H1 (cell line): Measurements from ENCODE around the gene ELFN2. TPM values are rescaled to one million over a fixed set of nuclear protein-coding genes. Genes with fewer than 3 reads are reported as not detected.

Source experiments
- ATF3 ChIP-seq: IDR thresholded peaks from 2 replicates; pipeline ENCODE4 v1.6.1; 2011; ENCODE audit warnings: low read depth, mild to moderate bottlenecking, low read length; ENCODE audit not compliant: insufficient read depth
- CHD7 ChIP-seq: fragments of 300-600 bp; sonication (generic); IDR thresholded peaks from 2 replicates; pipeline ENCODE4 v1.7.1; 2012; ENCODE audit warnings: low read length, moderate library complexity, mild to moderate bottlenecking, inconsistent platforms; ENCODE audit not compliant: insufficient replicate concordance
- RNF2 ChIP-seq: fragments of 200-900, 300-1000 bp; sonication (generic); IDR thresholded peaks from 2 replicates; pipeline ENCODE4 v1.7.1; 2016; ENCODE audit warnings: borderline replicate concordance, low read depth, mild to moderate bottlenecking, antibody characterized with exemption, low read length; ENCODE audit not compliant: poor library complexity, severe bottlenecking; ENCODE audit errors: missing control alignments
- SUZ12 ChIP-seq: fragments of 200-600 bp; sonication (generic); IDR thresholded peaks from 2 replicates; pipeline ENCODE4 v1.6.1; 2012; ENCODE audit warnings: mild to moderate bottlenecking, inconsistent platforms, low read length, moderate library complexity, mixed read lengths
- polyA plus RNA-seq, 7 experiments: library from polyadenylated mRNA; depleted of rRNA in 3 of 7; stranded (reverse) in 5 of 7; unstranded in 2 of 7; fragments of >200 nt in 5 of 7; fragments of 200-250 nt in 2 of 7; gene quantifications; 1 replicate in 5 of 7; 2 replicates in 1 of 7; 4 replicates in 1 of 7; pipeline versions ENCODE4 v1.2.1 to v1.2.3, GENCODE V29; 2011 to 2013; ENCODE audit warnings: missing spikeins in 2 of 7, mixed read lengths in 2 of 7
- total RNA-seq: library from RNA; stranded (reverse); fragmentation: NEBNext Ultra II Directional; extraction: Animal tissue kit (Norgen Biotek cat#: 25700); gene quantifications from 2 replicates; pipeline ENCODE4 v1.2.1, GENCODE V29; 2021

ELFN2 gene
- total and polyA plus RNA-seq, 2 of the 8 experiments (the other 6 are each of a cell fraction or from before 2014, with no cell fraction given) = 0.63 to 0.88 TPM

GRCh38 chr22:37331034-37331428 lies 96.2 kb downstream of the ELFN2 start (continued):
- no peak for TF ChIP-seq RNF2
- TF ChIP-seq ATF3 = no peak
- TF ChIP-seq SUZ12 = no peak
- TF ChIP-seq CHD7 = no peak
